Right lobe of liver (tissue), 4 donors: ENCODE data around the gene CASP8AP2.

Source experiments
- CTCF ChIP-seq, 4 donors: fragments of 200-600 bp in 3 of 4; fragments of 450-650 bp in 1 of 4; IDR thresholded peaks; one replicate each; pipeline versions ENCODE4 v1.5.1 to v1.8.0; 2016 to 2022; ENCODE audit warnings: antibody characterized with exemption in 4 of 4, mild to moderate bottlenecking in 2 of 4
- POLR2A ChIP-seq: fragments of 450-650 bp; IDR thresholded peaks from one replicate; pipeline ENCODE4 v1.6.1; 2017; ENCODE audit warnings: antibody characterized with exemption, mild to moderate bottlenecking
- donor health status: DM: no; HTN: no; CAD: no.
- donor health status: DM: no; HTN: no; CAD: no.
- donor health status: DM: no; HTN: yes; CAD: no.

GRCh38 chr6:89781070-89782034 lies 48.3 kb upstream of the CASP8AP2 start:
- TF ChIP-seq POLR2A = no peak
- no peak for TF ChIP-seq CTCF (IDR thresholded peaks at IDR 0.05)
